Measurements from ENCODE around the gene ROBO1. TPM values are rescaled to one million over a fixed set of nuclear protein-coding genes. Genes with fewer than 3 reads are reported as not detected.

The ROBO1 gene
- total RNA-seq, 1 experiment from 2014 or later, result 51.2 TPM

DNA sequence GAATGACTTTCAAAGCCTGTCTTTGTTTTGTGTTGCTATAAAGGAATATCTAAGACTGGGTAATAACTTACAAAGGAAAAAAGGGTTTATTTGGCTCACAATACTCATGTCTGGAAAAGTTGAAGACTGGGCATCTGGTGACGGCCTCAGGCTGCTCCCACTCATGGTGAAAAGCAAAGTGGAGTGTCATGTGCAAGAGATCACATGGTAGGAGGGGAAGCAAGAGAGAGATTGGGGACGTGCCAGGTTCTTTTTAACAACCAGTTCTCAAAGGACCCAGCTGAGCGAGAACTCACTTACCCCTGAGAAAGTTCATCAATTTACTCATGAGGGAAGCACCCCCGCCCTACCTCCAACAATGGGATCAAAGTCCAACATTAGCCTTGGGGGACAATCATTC, 929.4 kb downstream of the ROBO1 start:
- in situ Hi-C loops (cut with HindIII; ENCODE audit: low pct_unique_long_range_greater_than_20kb, low sequenced_read_pairs), result no loop called here
- DNase-seq (ENCODE audit: low read depth, low spot score), result peak; percentile 60

DNA sequence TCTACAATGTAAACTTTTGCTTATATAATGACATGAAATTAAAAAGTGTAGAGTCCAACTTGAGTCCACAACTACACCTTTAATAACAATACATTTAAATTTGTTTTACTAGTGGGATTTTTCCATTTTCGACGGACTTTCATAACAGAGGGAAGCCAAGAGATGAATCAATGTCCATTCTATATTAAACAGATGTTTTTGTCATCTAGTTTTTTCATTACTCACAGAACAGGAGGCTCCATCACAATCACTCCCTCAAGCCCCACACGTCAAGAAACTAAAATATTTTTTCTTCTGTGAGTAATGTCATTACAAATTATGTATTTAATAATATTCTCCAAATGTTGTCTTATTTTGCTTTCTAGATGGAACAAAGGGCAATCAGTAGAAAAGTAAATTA, 932.9 kb downstream of the ROBO1 start:
- no peak for DNase-seq (ENCODE audit: low read depth, low spot score)
- in situ Hi-C loops (cut with HindIII; ENCODE audit: low pct_unique_long_range_greater_than_20kb, low sequenced_read_pairs), result no loop called here

DNA sequence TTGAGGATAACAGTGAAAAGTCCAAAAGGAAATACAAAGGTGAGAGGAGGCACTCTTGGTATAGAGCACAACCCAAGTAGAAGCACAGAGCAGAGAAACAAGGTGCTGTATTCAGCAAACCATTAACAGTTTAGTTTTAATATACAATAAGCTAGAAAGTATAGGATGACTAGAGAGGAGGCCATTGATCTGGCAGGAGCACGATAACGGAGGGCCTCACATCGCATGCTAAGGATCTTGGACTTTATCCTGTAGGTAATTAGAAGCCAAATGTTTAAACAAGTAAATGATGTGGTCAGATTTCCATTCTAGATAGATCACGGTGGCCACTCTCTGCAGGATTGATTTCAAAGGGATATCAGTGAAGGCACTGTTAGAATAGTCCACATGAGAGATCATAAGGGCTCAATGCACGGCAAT, 935.0 kb downstream of the ROBO1 start:
- in situ Hi-C loops (cut with HindIII; ENCODE audit: low pct_unique_long_range_greater_than_20kb, low sequenced_read_pairs), result no loop called here

DNA sequence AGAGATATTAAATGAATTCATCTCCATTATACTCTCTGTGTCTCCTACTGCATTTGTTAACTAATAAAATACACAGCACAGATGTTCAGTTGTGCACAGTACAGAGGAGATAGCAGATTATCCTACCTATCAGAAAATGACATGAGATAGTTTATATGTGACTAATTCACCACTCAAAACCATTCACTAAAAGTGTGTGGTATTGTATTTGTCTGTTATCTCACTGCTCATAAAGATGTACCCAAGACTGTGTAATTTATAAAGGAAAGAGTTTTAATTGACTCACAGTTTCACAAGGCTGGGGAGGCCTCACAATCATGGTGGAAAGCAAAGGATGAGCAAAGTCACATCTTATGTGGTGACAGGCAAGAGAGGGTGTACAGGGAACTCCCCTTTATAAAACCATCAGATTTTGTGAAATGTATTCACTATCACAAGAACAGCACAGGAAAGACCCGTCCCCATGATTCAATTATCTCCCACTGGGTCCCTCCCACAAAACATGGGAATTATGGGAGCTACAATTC, 936.3 kb downstream of the ROBO1 start:
- in situ Hi-C loops (cut with HindIII; ENCODE audit: low pct_unique_long_range_greater_than_20kb, low sequenced_read_pairs), result no loop called here
- DNase-seq (ENCODE audit: low read depth, low spot score), result no peak

More for the DNA sequence above, 935.0 kb downstream of the ROBO1 start:
- DNase-seq (ENCODE audit: low read depth, low spot score), result no peak

DNA sequence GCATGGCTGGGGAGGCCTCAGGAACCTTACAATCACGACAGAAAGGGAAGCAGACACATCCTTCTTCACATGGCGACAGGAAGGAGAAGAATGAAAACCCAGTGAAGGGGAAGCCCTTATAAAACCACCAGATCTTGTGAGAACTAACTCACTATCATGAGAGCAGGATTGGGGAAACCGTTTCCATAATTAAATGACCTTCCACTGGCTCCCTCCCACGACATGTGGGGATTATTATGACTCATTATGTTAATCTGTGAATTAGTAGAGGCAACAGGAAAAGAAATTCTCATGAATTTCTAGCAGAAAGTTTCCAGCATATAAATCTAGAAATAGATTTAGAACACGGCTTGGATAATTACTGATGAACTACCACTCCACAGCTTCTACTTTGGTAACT, 937.3 kb downstream of the ROBO1 start:
- in situ Hi-C loops (cut with HindIII; ENCODE audit: low pct_unique_long_range_greater_than_20kb, low sequenced_read_pairs), result no loop called here
- no peak for DNase-seq (ENCODE audit: low read depth, low spot score)

DNA sequence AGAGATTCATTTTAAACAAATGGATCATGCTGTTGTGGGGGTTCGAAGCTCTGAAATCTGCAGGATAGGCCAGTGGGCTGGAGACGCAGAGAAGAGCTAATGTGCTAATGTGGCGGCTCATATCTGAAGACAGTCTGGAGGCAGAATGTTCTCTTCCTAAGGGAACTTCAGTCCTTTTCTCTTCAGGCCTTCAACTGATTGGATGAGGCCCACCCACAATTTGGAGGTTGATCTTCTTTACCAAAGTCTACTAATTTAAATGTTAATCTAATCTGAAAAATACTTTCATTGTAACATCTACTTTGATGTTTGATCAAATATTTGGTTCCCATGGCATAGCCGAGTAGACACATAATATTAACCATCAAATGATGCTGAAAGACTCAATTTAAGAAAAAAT, 940.2 kb downstream of the ROBO1 start:
- in situ Hi-C loops (cut with HindIII; ENCODE audit: low pct_unique_long_range_greater_than_20kb, low sequenced_read_pairs), result no loop called here
- DNase-seq (ENCODE audit: low read depth, low spot score), result no peak

DNA sequence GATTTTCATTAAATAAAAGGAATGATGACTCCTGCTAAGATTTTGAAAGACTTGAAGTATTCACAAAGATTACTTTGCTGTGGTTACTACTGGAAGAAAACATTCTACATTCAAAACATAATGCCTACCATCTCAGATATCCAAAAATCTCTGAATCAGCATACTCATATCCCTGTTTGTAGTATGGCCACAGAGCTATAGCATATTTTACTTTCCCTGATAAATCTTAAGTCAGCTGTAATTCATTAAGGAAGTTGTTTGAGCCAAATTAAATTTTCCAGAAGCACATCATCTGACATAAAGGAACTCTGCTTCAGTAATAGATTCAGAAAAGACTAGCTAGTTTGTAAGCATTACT, 942.0 kb downstream of the ROBO1 start:
- in situ Hi-C loops (cut with HindIII; ENCODE audit: low pct_unique_long_range_greater_than_20kb, low sequenced_read_pairs), result no loop called here
- no peak for DNase-seq (ENCODE audit: low read depth, low spot score)

DNA sequence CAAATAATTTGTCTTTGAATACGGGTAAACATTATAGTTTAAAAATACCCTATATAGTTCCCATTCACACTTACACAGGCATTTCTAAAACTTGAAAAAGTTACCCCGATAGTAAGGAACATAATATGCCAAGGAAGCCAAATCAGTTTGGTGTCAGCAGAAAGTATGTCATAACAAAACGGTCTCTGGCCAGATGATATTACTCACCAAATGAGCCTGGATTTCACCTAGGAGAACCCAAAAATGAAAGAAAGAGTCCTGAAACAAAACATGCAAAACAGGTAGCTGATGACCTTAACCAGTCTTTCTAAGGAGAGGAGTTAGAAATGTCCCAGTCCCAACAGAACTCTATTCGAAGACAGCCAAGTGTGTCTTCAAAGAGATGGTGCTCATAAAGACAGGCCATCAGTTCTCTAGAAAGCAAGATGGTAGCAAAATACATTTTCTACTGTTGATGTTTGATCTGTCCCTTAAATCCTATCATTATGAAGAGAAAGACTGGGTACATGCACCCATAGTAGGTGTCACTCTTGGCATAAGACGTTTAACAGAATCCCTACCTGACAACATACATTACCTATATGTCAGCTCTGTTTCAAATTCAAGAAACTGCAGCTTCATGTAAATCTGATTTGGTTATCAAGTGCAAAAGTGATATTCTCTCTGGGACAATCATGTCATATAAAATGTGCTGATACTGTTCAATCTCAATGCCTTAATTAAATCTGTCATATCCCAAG, 942.5 kb downstream of the ROBO1 start:
- in situ Hi-C loops (cut with HindIII; ENCODE audit: low pct_unique_long_range_greater_than_20kb, low sequenced_read_pairs), result no loop called here
- DNase-seq (ENCODE audit: low read depth, low spot score), result no peak

DNA sequence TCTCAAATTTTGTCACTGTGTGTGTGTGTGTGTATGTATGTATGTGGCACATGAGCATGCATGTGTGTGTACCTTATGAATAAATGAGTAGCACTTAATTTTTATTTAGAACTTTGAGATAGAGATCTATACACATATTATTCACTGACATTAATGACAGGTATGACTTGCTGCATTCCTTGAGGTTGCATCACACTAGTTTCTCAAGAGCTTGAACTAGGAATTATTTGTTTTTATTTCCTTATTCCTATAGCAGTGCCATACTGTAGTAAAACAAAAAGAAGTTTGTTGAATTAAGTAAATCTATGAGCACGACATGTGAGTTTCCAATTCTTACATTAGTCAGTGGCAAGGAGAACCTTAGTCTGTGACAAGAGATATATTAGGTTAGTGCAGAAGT, 943.9 kb downstream of the ROBO1 start:
- in situ Hi-C loops (cut with HindIII; ENCODE audit: low pct_unique_long_range_greater_than_20kb, low sequenced_read_pairs), result no loop called here
- DNase-seq (ENCODE audit: low read depth, low spot score), result no peak

DNA sequence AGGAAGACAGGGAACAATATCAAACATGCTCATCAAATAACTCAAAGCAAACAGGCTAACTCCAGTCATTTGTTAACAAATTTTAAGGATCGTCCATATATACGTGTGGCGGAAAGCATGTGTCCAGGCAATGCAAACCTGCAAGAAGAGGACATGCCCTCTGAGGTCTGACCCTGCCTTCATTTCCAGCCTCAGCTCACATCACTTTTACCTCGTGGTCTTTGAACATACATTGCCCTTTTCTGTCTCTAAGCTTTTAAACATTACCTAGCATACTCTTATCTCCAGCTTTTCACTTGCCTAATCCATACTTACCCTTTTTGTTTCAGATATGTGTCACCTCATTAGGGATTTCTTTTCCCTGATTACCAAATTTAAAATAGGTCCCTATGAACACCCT, 944.4 kb downstream of the ROBO1 start:
- in situ Hi-C loops (cut with HindIII; ENCODE audit: low pct_unique_long_range_greater_than_20kb, low sequenced_read_pairs), result no loop called here
- DNase-seq (ENCODE audit: low read depth, low spot score), result no peak

DNA sequence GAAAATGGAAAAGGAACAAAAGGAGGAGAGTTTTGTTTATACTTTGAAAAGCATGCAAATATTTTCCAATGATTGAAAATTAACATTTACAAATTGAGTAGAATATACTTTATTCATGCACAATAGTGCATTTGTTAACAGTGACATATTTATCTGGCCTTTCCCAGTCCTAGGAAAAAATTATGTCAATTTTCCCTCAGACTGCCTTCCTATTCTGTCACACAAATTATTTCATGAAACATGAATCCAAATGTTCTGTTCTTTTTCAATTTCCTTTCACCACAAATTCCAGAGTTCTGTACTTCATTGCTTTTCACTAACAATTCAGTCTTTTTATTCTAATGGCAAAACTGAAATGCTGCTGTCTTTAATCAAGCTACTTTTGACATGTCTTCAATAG, 945.1 kb downstream of the ROBO1 start:
- no peak for DNase-seq (ENCODE audit: low read depth, low spot score)
- in situ Hi-C loops (cut with HindIII; ENCODE audit: low pct_unique_long_range_greater_than_20kb, low sequenced_read_pairs), result no loop called here

DNA sequence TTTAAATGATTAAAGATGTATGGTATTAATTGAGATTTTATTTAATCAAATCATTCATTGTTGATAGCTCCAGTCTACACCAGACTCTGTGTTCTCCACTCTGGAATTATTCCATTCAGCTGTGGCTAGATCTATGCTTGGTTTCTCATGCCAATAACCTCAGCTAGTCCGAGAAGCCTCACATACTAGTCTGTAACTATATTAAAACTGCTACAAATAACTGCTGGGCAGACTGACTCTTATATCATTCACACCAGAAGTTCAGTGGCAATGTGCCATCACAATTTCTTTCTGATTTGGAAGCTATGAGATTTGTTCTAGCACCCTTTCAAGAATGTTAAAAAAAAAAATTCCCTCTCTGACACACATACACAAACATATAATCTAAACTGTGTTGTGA, 947.3 kb downstream of the ROBO1 start:
- in situ Hi-C loops (cut with HindIII; ENCODE audit: low pct_unique_long_range_greater_than_20kb, low sequenced_read_pairs), result no loop called here
- no peak for DNase-seq (ENCODE audit: low read depth, low spot score)

DNA sequence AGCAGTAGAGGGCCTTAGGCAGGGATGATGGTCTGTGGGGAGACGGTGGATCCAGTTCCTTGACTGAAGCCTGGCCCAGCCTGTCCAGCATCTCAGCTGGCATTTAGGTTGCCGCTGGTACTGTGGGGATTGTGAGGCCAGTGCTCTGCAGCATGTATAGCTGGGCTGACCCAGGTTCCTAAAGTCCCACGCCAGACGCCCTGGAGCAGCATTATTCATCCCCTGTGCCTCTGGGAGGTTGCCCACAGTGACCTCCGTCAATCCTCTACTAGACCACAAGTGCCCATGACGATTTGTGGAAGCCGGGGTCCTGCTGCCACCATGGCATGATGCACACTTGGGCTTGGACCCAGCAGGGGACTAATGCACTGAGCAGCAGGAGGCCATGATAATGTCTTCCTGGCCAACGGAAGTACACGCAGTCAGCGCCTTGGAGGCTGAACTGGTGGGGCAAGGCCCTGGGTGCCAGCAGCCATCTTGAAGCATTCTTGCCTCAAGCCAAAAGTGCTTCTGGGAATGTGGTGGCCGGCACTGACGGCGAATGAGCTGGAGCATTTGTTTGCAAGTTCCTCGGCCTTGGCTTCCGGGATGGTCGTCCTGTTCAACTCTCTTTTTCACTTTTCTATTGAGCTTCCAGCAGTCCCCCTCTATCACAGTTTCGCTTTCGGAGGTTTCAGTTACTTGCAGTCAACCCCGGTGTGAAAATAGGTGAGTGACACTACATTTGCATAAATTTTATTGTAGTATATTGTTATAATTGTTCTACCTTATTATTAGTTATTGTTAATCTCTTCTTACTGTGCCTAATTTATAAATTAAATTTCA, 949.4 kb downstream of the ROBO1 start:
- in situ Hi-C loops (cut with HindIII; ENCODE audit: low pct_unique_long_range_greater_than_20kb, low sequenced_read_pairs), result no loop called here
- no peak for DNase-seq (ENCODE audit: low read depth, low spot score)

DNA sequence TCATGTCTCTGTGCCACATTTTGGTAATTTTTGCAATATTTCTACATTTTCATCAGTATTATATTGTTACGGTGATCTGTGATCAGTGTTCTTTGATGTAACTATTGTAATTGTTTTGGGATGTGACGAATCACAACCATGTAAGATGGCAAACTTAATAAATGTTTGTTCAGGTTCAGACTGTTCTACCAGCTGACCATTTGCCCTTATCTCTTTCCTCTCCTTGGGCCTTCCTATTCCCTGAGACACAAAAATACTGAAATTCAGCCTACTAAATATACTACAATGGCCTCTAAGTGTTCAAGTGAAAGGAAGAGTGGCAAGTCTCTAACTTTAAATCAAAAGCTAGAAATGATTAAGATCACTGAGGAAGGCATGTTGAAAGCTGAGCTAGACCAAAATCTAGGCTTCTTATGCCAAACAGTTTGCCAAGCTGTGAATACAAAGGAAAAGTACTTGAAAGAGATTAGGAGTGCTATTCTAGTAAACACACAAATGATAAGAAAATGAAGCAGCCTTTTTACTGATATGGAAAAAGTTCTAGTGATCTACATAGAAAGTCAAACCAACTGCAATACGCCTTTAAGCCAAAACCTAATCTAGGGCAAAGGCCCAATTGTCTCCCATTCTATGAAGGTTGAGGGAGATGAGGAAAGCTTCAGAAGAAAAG, 952.8 kb downstream of the ROBO1 start:
- in situ Hi-C loops (cut with HindIII; ENCODE audit: low pct_unique_long_range_greater_than_20kb, low sequenced_read_pairs), result no loop called here
- DNase-seq (ENCODE audit: low read depth, low spot score), result no peak

DNA sequence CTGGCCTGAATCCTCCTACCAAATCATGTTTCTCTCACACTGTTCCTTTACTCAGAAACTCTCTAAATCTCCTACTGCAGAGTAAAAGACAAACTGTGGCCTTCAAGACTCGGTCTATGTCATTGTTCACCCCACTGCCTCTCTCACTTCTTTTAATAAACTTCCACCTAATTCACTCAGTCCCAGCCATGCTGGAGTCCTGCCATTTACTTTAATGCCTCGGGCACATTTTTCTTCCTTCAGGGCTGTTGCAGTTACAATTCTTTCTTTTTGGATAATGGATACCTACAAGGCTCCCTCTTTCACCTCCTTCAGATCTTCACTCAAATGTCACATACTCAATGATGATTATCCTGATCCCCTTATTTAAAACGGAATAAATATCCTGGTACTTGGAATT, 955.6 kb downstream of the ROBO1 start:
- in situ Hi-C loops (cut with HindIII; ENCODE audit: low pct_unique_long_range_greater_than_20kb, low sequenced_read_pairs), result no loop called here
- DNase-seq (ENCODE audit: low read depth, low spot score), result no peak

DNA sequence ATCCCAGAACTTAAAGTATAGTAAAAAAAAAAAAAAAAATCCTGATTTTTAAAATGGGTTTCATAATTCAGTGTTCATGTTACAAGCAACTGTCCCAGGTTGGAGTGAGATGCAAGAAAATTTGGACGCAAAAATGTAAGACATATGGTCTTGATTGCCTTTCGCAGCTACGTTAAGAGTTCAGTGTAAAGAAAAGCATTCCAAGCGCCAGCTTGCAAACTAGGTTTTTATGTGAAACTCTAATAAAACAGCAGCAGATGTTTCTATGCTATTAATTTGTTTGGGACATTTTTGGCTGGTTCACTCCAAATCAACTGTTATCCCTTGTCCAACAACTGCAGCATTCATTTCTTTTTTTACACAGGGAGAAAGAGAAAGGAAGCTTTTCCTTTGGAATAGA, 957.8 kb downstream of the ROBO1 start:
- in situ Hi-C loops (cut with HindIII; ENCODE audit: low pct_unique_long_range_greater_than_20kb, low sequenced_read_pairs), result no loop called here

DNA sequence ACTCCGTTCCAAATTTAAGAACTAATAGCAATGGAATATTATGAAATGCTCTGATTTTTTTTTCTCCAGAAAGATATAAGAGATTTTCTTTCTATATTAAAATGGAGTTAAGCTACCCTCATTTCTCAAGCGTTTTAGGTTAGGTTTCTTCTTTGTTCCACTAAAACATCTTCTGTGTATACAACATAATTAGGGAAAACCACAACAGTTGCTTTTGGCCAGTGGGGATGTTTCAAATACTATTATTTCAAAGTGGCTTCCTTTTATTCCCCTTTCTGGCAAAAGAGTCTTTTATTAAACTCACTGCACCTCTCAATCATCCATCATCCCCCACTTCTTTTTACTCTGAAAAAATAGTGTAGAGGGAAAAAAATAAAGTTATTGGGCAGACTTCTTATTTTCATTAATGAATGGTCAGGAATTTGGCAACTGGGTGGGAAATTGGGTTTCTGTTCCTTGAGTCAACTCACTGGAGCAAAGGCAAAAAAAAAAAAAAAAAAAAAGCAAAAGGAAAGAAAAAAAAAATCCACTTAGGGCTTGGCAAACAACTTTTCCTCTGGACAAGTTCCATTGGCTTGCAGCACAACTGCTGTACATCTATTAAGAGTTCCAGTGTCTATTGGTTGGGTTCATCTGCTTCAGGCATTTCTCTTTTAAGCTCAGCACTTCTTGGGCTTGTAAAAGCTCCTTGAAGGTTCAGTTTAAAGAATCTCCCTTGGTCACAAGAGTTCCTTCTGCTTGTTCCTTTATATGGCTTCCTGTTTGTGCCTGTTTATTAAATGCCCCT, 963.4 kb downstream of the ROBO1 start:
- in situ Hi-C loops (cut with HindIII; ENCODE audit: low pct_unique_long_range_greater_than_20kb, low sequenced_read_pairs), result no loop called here

More for the DNA sequence above, 957.8 kb downstream of the ROBO1 start:
- DNase-seq (ENCODE audit: low read depth, low spot score), result no peak

DNA sequence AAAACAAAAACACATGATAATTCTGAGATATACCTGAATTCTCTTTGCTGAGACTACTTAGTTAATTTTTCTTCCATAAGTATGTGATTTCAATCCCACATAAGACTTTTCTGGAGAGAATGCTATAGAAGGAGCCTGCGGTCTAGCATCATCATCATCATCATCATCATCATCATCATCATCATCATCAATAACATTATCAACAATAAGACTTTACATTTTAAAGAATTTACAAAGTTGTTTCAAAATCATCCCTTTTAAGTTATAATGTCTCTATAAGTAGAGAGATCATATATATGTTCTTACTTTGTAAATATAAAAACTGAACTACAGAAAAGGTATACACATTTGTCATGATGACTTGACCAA, 965.3 kb downstream of the ROBO1 start:
- DNase-seq (ENCODE audit: low read depth, low spot score), result no peak
- in situ Hi-C loops (cut with HindIII; ENCODE audit: low pct_unique_long_range_greater_than_20kb, low sequenced_read_pairs), result no loop called here

More for the DNA sequence above, 963.4 kb downstream of the ROBO1 start:
- DNase-seq (ENCODE audit: low read depth, low spot score), result peak; percentile 67
